ENCODE measurements around the gene KLHL41. TPM values are rescaled to one million over a fixed set of nuclear protein-coding genes. Genes with fewer than 3 reads are reported as not detected.

KLHL41 gene
- total and polyA plus RNA-seq, 4 donors = 0.10 to 0.33 (median 0.26) TPM

- Histone ChIP-seq H3K4me1 (ENCODE audit: control insufficient read depth in 4 of 4, insufficient read depth in 4 of 4, low read length in 3 of 4) (no peaks in the 10 kb centered on the region), H3K9me3 (ENCODE audit: control insufficient read depth in 4 of 4, low read length in 3 of 4) (no peaks in the 10 kb centered on the region), H3K36me3 (ENCODE audit: control insufficient read depth in 4 of 4, insufficient read depth in 3 of 4, low read depth in 1 of 4, low read length in 3 of 4) (peaks cover 0 to 6% (median 3%) of the 10 kb centered on the region in 4 donors), H3K9ac (ENCODE audit: low read depth in 1 of 2, low read length in 2 of 2) (no peak overlapping the region), H3K27ac (ENCODE audit: low read depth in 1 of 2, low read length in 2 of 2) (no peak overlapping the region), H3K4me3 (ENCODE audit: low read depth in 1 of 3, low read length in 3 of 3) (no peak overlapping the region), H3K27me3 (ENCODE audit: control insufficient read depth in 4 of 4, insufficient read depth in 4 of 4, low read length in 3 of 4) (no peaks in the 10 kb centered on the region)
- no peak for TF ChIP-seq SP1 (IDR thresholded peaks at IDR 0.05)
- no peak for TF ChIP-seq CTCF (IDR thresholded peaks at IDR 0.05; ENCODE audit: low read depth, low read length, missing input control)
- TF ChIP-seq FOXA2 (IDR thresholded peaks at IDR 0.05) = no peak
- TF ChIP-seq GABPA (IDR thresholded peaks at IDR 0.05 in 1 of 2, conservative IDR thresholded peaks at IDR 0.05 in 1 of 2) = no peak
- TF ChIP-seq HNF4G (IDR thresholded peaks at IDR 0.05) = no peak
- TF ChIP-seq FOXA1 (IDR thresholded peaks at IDR 0.05) = no peak
- TF ChIP-seq RXRA (IDR thresholded peaks at IDR 0.05) = no peak
- no peak for TF ChIP-seq TAF1 (conservative IDR thresholded peaks at IDR 0.05)
- TF ChIP-seq JUND (IDR thresholded peaks at IDR 0.05) = no peak
- TF ChIP-seq RAD21 (IDR thresholded peaks at IDR 0.05) = no peak
- TF ChIP-seq YY1 (IDR thresholded peaks at IDR 0.05) = no peak
- TF ChIP-seq ZBTB33 (IDR thresholded peaks at IDR 0.05) = no peak
- no peak for TF ChIP-seq HNF4A (conservative IDR thresholded peaks at IDR 0.05)
- TF ChIP-seq REST (IDR thresholded peaks at IDR 0.05) = no peak
- TF ChIP-seq ATF3 (IDR thresholded peaks at IDR 0.05) = no peak
- TF ChIP-seq MAX (IDR thresholded peaks at IDR 0.05) = no peak
- TF ChIP-seq EGR1 (IDR thresholded peaks at IDR 0.05; ENCODE audit: low read depth in 2 of 2) = no peak
- TF ChIP-seq NR2F2 (IDR thresholded peaks at IDR 0.05) = no peak
- DNase-seq (ENCODE audit: low spot score) = no peak
- 98% methylated on average over 19 of the region's 19 CpGs for WGBS
Measured at GRCh38 chr2:169504651-169505050, 4.9 kb upstream of the KLHL41 start.
